Stimulated activated CD4-positive, alpha-beta T cell treated with anti-CD3 and anti-CD28 coated beads, Interleukin-2, amount 100 ng/mL, for 24 hours (primary cell): ENCODE data around the gene KCNG3.

ENCODE experiments used
- DNase-seq, 2 donors: peaks; one replicate each; pipeline ENCODE4 v3.0.0-alpha.2; 2020

The KCNG3 gene, protein sequence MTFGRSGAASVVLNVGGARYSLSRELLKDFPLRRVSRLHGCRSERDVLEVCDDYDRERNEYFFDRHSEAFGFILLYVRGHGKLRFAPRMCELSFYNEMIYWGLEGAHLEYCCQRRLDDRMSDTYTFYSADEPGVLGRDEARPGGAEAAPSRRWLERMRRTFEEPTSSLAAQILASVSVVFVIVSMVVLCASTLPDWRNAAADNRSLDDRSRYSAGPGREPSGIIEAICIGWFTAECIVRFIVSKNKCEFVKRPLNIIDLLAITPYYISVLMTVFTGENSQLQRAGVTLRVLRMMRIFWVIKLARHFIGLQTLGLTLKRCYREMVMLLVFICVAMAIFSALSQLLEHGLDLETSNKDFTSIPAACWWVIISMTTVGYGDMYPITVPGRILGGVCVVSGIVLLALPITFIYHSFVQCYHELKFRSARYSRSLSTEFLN

DNA sequence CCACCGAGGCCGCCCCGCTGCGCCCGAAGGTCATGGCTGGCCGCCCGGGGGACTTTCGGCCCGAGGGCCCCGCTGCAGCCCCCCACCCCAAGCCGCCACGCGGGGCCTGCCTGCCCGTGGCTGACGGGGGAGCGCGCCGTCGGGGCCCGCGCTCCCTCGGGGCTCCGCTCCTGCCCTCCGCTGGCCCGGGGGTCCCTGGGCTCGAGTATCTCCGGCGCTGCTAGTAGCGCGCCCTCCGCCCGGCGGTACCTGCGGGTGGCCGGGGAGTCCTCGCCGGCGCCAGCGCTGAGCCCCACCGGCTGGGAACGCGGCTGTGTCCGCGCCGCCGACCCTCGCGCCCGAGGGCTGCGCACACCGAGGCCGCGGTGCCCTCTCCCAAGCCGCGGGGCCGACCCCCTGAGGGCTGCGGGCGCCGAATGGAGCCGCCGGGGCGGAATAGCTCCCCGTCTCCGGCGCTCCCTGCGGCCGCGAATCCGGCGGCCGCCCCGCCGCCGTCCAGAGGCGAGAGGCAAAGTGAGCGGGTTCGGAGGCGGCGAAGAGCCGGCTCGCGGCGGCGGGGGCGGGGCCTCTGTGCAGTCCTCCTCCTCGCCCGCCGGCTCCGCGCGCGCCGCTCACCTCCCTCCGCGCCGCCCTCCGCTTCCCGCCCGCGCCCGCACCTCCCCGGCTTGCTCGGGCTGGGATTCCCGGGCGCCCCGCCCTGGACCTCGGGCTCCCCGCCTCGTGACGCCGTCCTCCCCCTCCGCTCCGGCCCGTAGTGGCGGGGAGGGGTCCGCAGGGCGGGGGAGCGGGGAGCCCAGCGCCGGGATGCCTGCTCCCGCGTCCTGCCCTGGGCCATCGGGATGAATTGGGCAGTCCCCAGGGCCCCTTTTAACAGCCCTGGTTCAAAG is at the start of gene KCNG3:
Gene KCNG3, minus strand, starts transcription at position 515 of the 887 bp plus-strand sequence. Its CDS starts 481 bp downstream, at position 34.
- peak; percentile 67 to 81 for DNase-seq

DNA sequence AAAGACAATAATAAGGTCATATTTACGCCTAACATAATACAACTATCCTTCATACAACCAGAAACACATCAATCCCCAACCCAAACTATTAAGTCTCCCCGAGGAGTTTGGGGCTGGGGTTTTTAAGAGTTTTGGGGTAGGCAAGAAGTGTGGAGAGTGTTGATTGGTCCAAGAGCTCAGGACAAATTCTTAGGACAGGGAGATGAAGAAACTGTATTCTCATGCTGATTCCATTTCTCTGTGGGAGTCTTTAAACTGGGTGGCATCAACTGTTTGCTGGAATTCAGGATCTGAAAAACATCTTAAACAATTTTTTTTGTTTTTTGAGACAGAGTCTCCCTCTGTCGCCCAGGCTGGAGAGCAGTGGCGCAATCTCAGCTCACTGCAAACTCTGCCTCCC is 49.1 kb upstream of the KCNG3 start:
- no peak for DNase-seq

DNA sequence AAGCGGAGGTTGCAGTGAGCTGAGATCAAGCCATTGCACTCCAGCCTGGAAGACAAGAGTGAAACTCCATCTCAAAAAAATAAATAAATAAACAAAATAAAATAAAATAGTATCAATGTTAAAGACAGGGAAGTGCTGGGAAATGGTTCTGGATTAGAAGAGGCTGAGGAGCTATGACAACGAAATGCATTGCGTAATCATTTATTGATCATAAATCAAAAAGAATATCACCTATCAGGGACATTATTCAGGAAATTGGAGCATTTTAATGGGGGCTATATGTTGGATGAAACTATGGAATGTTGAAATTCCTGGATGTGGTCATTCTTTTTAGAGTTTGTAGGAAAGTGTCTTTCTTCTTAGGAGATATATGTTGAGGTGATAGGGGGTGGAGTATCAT is 43.7 kb upstream of the KCNG3 start:
- DNase-seq: no peak

DNA sequence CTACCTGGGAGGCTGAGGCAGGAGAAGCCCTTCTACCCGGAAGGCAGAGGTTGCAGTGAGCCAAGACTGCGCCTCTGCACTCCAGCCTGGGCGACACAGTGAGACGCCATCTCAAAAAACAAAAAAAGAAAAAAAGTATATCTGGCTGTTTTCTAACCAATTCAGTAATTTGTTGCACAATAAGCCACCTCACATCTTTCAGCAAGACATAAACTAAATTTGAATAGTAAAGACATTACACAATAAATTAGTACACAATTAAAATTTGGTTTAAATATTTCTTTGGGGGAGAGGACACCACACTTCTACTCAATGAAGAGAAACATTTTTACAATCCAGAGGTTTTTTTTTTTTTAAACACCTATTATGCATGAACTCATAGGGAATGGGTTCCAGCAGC is 38.6 kb upstream of the KCNG3 start:
- no peak for DNase-seq

DNA sequence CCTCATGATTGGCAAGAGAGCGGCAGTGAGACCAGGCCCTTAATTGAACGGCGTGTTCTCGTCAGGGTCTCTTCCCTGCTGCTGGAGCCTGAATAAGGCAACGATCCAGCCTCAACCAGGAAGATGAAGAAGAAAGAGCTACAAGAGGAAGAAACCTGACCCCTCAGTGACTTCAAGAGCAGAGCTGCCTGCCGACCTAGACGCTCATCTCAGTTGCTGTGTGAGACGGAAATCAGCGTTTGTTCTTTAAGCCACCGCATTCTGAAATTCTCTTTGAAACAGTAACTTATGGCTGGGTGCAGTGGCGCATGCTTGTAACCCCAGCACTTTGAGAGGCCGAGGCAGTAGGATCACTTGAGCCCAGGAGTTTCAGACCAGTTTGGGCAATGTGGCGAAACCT is 29.6 kb upstream of the KCNG3 start:
- no peak for DNase-seq

DNA sequence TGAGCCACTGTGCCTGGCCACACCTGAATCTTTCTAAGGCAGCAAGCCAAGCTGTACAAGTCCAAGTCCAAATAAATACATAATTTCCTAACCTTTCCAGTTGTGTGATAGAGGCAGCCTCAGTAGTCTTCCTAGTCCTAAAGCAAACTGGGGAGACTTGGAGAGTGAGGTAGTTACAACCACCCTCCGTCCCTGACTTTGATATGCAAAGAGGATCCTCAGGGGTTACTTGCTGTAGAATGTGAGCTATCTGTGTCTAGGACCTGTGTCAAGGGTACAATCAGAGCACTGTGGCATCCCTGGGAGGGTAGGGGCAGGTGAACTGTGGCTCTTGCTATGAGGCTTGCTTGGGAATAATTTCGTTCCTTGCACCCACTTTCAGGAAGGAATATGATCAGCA is 28.3 kb upstream of the KCNG3 start:
- no peak for DNase-seq

DNA sequence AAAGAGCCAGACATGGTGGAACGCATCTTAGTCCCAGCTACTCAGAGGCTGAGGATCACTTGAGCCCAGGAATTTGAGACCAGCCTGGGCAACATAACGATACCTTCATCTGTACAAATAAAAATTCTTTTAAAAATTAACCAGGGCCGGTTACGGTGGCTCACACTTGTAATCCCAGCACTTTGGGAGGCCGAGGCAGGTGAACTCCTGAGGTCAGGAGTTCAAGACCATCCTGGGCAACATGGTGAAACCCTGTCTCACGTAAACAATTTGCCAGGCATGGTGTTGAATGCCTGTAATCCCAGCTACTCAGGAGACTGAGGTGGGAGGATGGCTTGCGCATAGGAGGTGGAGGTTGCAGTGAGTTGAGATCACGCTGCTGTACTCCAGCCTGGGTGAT is 25.8 kb upstream of the KCNG3 start:
- no peak for DNase-seq

DNA sequence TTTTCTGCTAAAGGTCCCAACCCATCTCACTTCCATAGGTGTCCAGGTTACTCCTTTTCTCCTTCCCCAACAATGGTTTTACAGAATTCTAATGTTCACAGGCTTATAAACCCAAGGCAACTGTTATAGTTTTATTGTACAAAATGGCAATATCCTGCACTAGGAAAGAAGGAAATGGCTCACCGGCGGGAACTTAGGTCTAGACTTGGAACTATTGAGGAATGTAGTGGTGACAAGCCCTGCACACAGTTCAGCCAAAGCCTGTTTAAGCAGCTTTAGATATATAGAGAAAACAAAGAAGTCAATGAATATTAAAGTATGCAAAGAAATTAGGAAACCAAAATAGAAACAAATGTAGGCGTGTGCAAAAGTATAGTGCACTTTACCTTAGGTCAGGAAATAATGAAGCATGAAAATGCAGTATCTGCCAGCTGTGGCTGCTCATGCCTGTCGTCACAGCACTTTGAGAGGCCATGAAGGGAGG is 22.7 kb upstream of the KCNG3 start:
- DNase-seq: no peak

DNA sequence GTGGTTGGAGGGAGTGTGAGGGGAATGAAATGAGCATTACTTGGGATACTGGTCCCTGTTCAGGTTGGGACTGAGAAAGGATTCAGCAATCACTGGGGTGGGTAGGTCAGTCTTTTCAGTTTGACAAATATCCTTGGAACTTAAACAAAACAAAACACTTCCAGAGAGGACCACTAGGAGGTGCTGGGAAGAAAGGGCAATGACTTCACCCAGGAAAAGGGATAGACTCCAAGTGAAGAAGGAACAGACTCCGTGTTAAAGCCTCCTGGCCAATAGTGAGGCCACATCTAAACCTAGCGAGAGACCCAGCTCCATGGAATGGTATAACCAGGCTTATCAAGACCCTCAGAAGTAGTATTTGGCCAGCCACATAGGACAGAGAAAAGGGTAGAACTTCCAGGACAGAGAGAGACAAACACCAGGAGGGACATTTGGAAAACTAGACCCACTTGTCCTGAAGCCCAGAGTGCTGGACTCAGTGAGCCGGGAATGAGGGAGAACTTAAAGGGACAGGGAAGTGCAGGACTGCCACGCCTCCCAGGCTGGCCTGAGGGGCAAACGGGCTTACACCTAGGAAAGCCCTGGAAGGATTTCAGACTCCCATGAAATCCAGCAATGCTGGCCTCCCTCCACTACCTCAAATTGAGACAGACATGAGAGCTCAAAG is 19.6 kb upstream of the KCNG3 start:
- no peak for DNase-seq

DNA sequence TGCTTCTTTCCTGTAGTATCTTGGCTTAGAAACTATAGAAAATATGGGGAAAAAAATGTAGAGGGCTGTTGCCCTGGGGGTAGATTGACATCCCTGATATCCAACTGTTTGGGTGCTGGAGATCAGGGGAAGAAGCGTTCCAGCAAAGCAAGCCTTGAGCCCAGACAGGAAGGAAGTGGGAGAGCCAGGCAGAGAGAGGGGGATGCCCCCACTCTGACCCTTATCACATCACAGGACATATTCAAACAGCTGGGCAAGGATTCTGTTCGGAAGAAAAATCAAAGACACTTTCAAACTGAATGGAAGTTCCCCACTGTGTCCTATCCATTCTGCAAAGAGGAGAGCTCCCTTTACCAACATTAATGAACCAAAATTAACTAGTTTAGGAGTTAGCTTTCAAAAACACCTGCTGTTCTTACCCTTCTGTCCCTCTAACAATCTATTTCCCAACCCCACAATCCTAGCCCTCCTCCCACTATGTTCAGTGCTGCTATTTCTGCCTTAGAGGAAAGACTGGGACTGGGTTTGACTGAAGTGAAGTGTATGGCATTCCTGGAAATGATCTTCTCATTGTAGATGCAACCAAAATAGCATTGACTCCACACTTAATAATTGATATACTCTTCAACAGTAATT is 16.9 kb upstream of the KCNG3 start:
- DNase-seq: no peak

DNA sequence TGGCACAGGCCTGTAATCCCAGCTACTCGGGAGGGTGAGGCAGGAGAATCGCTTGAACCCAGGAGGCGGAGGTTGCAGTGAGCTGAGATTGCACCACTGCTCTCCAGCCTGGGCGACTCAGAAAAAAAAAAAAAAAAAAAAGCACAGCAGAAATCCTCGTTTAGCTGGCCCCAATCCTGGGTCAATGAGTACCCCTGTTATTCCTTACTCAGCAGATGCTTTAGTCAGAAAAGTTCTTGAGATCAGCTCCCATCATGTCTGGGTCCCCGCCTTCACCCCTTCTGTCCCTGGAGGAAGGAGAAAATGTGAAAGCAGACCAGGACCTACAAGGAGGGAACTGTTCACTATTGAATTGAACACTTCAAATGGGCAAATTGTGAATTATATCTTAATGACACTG is 16.4 kb upstream of the KCNG3 start:
- no peak for DNase-seq

DNA sequence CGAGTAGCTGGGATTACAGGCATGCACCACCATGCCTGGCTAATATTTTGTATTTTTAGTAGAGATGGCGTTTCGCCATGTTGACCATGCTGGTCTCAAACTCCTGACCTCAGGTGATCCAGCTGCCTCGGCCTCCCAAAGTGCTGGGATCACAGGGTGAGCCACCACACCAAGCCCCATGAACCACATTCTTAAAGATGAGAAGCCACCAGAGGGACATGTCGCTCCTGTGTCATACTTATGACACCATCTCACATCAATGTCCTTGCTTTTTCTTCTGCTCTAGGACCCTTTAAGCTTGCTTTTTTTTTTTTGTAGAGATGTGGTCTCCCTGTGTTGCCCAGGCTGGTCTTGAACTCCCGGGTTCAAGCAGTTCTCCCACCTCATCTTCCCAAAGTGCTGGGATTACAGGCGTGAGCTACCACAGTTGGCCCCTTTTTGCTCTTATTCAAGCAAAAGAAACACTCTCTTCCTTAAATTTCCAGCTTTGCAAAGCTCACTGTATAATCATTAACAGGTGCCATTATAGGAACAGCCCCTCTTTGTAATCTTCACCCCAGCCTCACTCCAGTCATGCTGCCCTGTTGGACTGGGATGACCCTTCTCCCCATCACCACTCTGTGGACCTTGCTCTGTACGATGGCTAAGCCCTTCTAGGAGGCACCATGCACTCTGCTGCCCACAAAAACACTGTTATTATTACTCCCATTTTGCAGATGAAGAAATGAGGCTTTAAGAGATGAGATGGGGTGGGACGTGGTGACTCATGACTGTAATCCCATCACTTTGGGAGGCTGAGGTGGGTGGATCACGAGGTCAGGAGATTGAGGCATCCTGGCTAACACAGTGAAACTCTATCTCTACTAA is 10.8 kb upstream of the KCNG3 start:
- DNase-seq: no peak

DNA sequence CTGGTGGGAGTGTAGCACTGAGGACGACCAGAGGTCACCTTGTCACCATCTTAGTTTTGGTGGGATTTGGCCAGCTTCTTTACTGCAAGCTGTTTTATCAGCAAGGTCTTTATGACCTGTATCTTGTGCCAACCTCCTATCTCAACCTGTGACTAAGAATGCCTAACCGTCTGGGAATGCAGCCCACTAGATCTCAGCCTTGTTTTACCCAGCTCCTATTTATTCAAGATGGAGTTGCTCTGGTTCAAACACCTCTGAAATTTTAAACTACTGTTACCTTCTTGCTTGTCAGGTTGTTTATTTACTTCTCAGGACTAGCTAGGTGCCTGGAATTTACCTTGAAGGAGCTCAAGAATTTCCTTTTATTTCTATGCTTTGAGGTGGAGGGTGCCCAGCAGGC is 9.5 kb upstream of the KCNG3 start:
- no peak for DNase-seq

DNA sequence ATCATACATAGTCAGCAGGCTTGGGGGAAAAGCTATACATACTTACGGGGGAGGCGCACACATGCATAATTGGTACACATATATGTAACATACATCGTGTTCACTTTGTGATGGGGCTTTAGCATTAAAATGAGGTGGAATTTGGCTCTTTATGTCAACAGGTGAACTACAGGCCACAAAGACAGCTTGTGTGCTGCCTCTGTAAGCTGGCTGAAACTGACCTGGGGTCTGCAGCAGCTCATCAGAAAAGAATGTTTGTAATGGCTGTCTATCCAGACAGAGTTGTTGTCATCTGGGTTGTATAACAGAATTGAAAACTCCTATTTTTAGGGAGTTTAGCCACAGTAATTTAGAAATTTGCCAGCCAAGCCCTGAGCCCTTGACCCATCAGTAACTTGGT is 4.7 kb upstream of the KCNG3 start:
- DNase-seq: no peak

DNA sequence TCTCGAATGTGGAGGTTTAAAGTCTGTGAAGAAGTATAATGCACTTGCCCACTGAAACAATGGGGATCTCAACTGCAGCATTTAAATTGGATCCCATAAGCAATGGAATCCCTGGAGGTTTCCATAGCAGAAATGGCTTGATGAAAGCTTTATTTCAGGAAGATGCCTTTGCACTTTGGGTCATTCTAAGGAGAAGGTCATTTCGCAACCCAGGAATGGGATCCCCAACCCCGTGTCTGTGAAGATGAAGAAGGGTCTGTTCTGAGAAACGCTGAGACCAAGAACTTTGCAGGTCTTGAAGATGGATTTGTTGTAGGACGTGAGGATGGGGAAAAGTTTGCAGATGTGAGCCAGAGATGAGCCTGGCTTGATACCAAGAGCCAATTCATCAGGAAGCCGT is 1.8 kb upstream of the KCNG3 start:
- DNase-seq: no peak

DNA sequence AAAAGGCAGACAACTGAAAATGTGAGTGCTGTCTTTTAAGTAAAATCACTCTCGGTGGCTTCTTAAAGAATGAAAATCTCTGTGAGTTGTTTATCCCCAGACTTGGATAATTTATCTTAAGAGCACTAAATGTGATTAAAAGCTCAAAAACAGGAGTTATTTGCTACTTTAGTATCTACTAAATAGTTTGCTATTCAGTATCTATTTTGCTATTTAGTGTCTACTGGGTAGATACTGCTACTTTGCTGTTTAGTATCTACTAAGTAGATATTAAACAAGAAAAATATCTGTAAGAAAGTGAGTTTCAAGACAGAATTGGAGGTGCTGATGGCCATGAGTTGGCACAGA is 1.4 kb upstream of the KCNG3 start:
- no peak for DNase-seq

DNA sequence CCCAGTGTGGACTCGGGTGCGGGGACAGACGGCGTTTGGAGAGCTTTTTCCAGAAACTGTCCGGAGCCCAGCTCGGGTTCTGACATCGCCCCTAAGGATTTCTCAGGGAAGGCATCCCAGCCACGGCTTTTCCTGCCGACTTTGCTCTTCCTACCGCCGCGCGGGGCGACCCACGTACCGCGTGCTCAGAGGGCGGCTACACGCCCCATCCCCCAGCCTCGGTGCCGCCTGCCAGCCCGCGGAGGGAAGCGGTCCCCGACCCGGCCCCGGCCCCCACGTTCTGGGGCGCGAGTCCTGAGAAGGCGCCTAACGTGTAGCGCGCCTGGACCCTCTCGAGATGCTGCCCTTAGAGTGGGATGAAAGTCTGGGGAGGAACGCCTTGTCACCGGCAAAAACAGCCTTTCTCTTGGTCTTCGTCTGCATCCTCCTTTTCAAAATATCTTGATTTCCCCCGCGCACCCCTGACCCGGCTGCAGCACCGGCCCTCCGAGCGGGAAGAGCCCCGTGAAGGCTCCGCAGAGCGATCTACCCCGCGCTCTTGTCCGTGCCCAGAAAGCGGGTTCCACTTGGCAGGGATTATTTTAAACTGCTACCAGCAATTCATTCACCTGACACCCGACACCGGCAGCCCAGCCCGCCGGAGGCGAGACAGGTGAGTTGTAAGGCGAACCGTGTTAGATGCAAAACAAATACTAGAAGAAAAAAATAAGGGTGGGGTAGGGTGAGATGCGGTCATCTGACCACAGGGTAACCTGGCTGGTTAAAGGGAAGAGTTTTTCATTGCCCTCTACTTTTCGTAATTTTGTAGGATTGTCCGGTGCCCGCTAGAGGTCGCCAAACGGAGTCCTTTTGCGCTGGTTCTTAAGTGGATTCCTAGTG is 812 bp upstream of the KCNG3 start:
- peak; percentile 81 to 84 for DNase-seq

DNA sequence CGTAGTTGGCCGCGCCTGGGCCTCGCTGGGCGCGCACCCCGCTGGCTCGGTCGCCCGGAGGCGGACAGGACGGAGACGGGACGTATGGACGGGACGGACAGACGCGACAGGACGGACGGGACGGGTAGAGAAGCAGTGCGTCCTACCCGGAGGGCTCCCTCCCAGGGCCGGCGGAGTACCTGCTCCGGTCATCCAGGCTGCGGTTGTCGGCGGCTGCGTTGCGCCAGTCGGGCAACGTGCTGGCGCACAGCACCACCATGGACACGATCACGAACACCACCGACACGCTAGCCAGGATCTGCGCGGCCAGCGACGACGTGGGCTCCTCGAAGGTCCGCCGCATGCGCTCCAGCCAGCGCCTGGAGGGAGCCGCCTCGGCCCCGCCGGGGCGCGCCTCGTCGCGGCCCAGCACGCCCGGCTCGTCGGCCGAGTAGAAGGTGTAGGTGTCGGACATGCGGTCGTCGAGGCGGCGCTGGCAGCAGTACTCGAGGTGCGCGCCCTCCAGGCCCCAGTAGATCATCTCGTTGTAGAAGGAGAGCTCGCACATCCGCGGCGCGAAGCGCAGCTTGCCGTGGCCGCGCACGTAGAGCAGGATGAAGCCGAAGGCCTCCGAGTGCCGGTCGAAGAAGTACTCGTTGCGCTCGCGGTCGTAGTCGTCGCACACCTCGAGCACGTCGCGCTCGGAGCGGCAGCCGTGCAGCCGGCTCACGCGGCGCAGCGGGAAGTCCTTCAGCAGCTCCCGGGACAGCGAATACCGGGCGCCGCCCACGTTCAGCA is 903 bp downstream of the KCNG3 start:
- peak; percentile 24 to 53 for DNase-seq

DNA sequence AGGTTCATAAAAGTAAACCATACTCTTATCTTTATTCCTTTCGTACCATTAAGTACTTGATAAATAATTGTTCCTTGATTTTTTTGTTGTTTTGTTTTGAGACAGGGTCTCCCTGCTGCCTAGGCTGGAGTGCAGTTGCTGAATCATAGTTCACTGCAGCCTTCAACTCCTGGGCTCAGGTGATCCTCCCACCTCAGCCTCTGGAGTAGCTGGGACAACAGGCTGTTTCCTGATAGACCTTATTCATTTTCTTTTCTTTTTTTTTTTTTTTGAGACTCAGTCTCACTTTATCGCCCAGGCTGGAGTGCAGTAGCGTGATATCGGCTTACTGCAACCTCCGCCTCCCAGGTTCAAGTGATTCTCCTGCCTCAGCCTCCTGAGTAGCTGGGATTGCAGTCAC is 5.5 kb downstream of the KCNG3 start:
- no peak for DNase-seq
